Fibroblast of lung (primary cell): ENCODE data around the gene DPYSL3. TPM values are rescaled to one million over a fixed set of nuclear protein-coding genes. Genes with fewer than 3 reads are reported as not detected.
A peak's percentile ranks its signal among the peaks of the same experiment; 100 is the strongest.

Experiments
- DNase-seq, 2 donors: peaks; one replicate each; pipeline versions ENCODE4 v3.0.0 to v3.0.0-alpha.2; 2010; ENCODE audit warnings: low read depth in 2 of 2
- H2AFZ ChIP-seq: 2 replicates; pipeline ENCODE4 v1.5.1; 2012; ENCODE audit warnings: low read length, control low read depth, inconsistent platforms
- H3K27ac ChIP-seq: 2 replicates; pipeline ENCODE4 v1.5.1; 2011; ENCODE audit warnings: low read length, control low read depth; ENCODE audit not compliant: insufficient read depth
- H3K27me3 ChIP-seq: 2 replicates; pipeline ENCODE4 v1.5.1; 2011; ENCODE audit warnings: mild to moderate bottlenecking, low read length; ENCODE audit not compliant: control insufficient read depth, insufficient read depth
- H3K36me3 ChIP-seq: 2 replicates; pipeline ENCODE4 v1.5.1; 2011; ENCODE audit warnings: low read length; ENCODE audit not compliant: control insufficient read depth, insufficient read depth
- H3K4me1 ChIP-seq: 2 replicates; pipeline ENCODE4 v1.5.1; 2011; ENCODE audit warnings: low read length; ENCODE audit not compliant: control insufficient read depth, insufficient read depth; ENCODE audit errors: extremely low read depth
- H3K4me2 ChIP-seq: 2 replicates; pipeline ENCODE4 v1.5.1; 2011; ENCODE audit warnings: low read length, control low read depth; ENCODE audit not compliant: insufficient read depth; ENCODE audit errors: extremely low read depth
- H3K4me3 ChIP-seq, 4 experiments: fragments of 200-600 bp in 1 of 4; sonication (generic) in 1 of 4; replicated peaks in 1 of 4; 2 replicates each; pipeline ENCODE4 v1.5.1; 2011 to 2016; ENCODE audit warnings: low read length in 4 of 4, low read depth in 3 of 4, mild to moderate bottlenecking in 3 of 4, control low read depth in 2 of 4, inconsistent platforms in 1 of 4, mixed read lengths in 1 of 4; ENCODE audit not compliant: insufficient read depth in 1 of 4; ENCODE audit errors: control extremely low read depth in 1 of 4
- H3K79me2 ChIP-seq: 2 replicates; pipeline ENCODE4 v1.5.1; 2012; ENCODE audit warnings: mild to moderate bottlenecking, low read length, inconsistent platforms; ENCODE audit not compliant: control insufficient read depth, insufficient read depth
- H3K9ac ChIP-seq: 2 replicates; pipeline ENCODE4 v1.5.1; 2011; ENCODE audit warnings: mild to moderate bottlenecking, low read length, control low read depth; ENCODE audit not compliant: insufficient read depth
- H3K9me3 ChIP-seq: 2 replicates; pipeline ENCODE4 v1.5.1; 2012; ENCODE audit warnings: low read depth, low read length; ENCODE audit not compliant: control insufficient read depth, insufficient read depth
- H4K20me1 ChIP-seq: 2 replicates; pipeline ENCODE4 v1.5.1; 2011; ENCODE audit warnings: low read length; ENCODE audit not compliant: control insufficient read depth, insufficient read depth; ENCODE audit errors: extremely low read depth
- CTCF ChIP-seq, 2 donors: IDR thresholded peaks in 1 of 2; conservative IDR thresholded peaks in 1 of 2; 1 replicate in 1 of 2; 2 replicates in 1 of 2; pipeline ENCODE4 v1.5.1; 2011 to 2012; ENCODE audit warnings: low read length in 2 of 2, control low read depth in 1 of 2, inconsistent platforms in 1 of 2, low read depth in 1 of 2, mild to moderate bottlenecking in 1 of 2
- EZH2 ChIP-seq: IDR thresholded peaks from 2 replicates; pipeline ENCODE4 v1.5.1; 2012; ENCODE audit warnings: low read length, control low read depth, mild to moderate bottlenecking; ENCODE audit errors: missing control alignments
- polyA plus RNA-seq, 2 donors: library from polyadenylated mRNA; depleted of rRNA in 1 of 2; stranded (reverse) in 1 of 2; unstranded in 1 of 2; fragments of >200 nt; gene quantifications; 2 replicates each; pipeline ENCODE4 v1.2.1, GENCODE V29; 2011 to 2012; ENCODE audit warnings: missing spikeins in 1 of 2
- total RNA-seq: library from RNA; depleted of rRNA; stranded (reverse); fragments of >200 nt; gene quantifications from 2 replicates; pipeline ENCODE4 v1.2.1, GENCODE V29; 2014

DPYSL3 gene
- total and polyA plus RNA-seq, 2 donors (not counting 1 experiment from before 2014, with no cell fraction given) = 52.4 to 206 TPM

- no peak overlapping the region for H3K9ac ChIP-seq
- peaks cover 14% of the 10 kb centered on the region for H3K79me2 ChIP-seq
- H4K20me1 ChIP-seq = no peaks in the 10 kb centered on the region
- H3K36me3 ChIP-seq = no peaks in the 10 kb centered on the region
- no peak overlapping the region for H3K4me3 ChIP-seq
- H3K27ac ChIP-seq = no peak overlapping the region
- no peak overlapping the region for H3K4me2 ChIP-seq
- no peaks in the 10 kb centered on the region for H3K9me3 ChIP-seq
- no peaks in the 10 kb centered on the region for H3K27me3 ChIP-seq
- TF ChIP-seq CTCF (conservative IDR thresholded peaks at IDR 0.05 in 1 of 2, IDR thresholded peaks at IDR 0.05 in 1 of 2; ENCODE audit: low read depth in 1 of 2, low read length in 2 of 2) (no peak), EZH2 (no peak)
- no peak overlapping the region for H2AFZ ChIP-seq
- H3K4me1 ChIP-seq = no peaks in the 10 kb centered on the region
- DNase-seq = no peak
Observed at GRCh38 chr5:147441191-147441695, 68.6 kb downstream of the DPYSL3 start.

GRCh38 chr5:147439254-147439653, 70.6 kb downstream of the DPYSL3 start:
- H3K4me1 ChIP-seq = no peaks in the 10 kb centered on the region
- TF ChIP-seq CTCF (conservative IDR thresholded peaks at IDR 0.05 in 1 of 2, IDR thresholded peaks at IDR 0.05 in 1 of 2; ENCODE audit: low read depth in 1 of 2, low read length in 2 of 2) = no peak
- TF ChIP-seq EZH2 = no peak
- no peaks in the 10 kb centered on the region for H3K9me3 ChIP-seq
- H3K27me3 ChIP-seq = no peaks in the 10 kb centered on the region
- DNase-seq = peak in 1 of 2 donors; percentile 59
- no peak overlapping the region for H3K4me2 ChIP-seq
- H3K27ac ChIP-seq = no peak overlapping the region
- no peaks in the 10 kb centered on the region for H3K36me3 ChIP-seq
- H3K9ac ChIP-seq = no peak overlapping the region
- H2AFZ ChIP-seq = no peak overlapping the region
- H3K79me2 ChIP-seq = peaks cover 17% of the 10 kb centered on the region
- no peak overlapping the region for H3K4me3 ChIP-seq
- no peaks in the 10 kb centered on the region for H4K20me1 ChIP-seq

GRCh38 chr5:147437161-147437596, 72.7 kb downstream of the DPYSL3 start:
- no peak overlapping the region for H3K4me2 ChIP-seq
- H3K79me2 ChIP-seq = peaks cover 16% of the 10 kb centered on the region
- H4K20me1 ChIP-seq = no peaks in the 10 kb centered on the region
- H2AFZ ChIP-seq = no peak overlapping the region
- no peak overlapping the region for H3K4me3 ChIP-seq
- H3K27me3 ChIP-seq = no peaks in the 10 kb centered on the region
- TF ChIP-seq EZH2 = no peak
- TF ChIP-seq CTCF (conservative IDR thresholded peaks at IDR 0.05 in 1 of 2, IDR thresholded peaks at IDR 0.05 in 1 of 2; ENCODE audit: low read depth in 1 of 2, low read length in 2 of 2) = no peak
- no peaks in the 10 kb centered on the region for H3K9me3 ChIP-seq
- no peak overlapping the region for H3K27ac ChIP-seq
- no peak overlapping the region for H3K9ac ChIP-seq
- peak in 1 of 2 donors; percentile 89 for DNase-seq
- no peaks in the 10 kb centered on the region for H3K4me1 ChIP-seq
- no peaks in the 10 kb centered on the region for H3K36me3 ChIP-seq
